ENCODE measurements around the gene BRINP1. TPM values are rescaled to one million over a fixed set of nuclear protein-coding genes. Genes with fewer than 3 reads are reported as not detected.

The BRINP1 gene
- total and polyA plus RNA-seq, 2 experiments from 2014 or later: 13.4 to 33.5 TPM

GRCh38 chr9:119334745-119335144 lies 34.5 kb downstream of the BRINP1 start (continued):
- no peak for TF ChIP-seq ZNF331 (CRISPR knock-in tag; IDR thresholded peaks at IDR 0.05; ENCODE audit: low read depth)
- no peak for TF ChIP-seq ZNF114 (CRISPR knock-in tag; IDR thresholded peaks at IDR 0.05)
- TF ChIP-seq, protein P1, sequence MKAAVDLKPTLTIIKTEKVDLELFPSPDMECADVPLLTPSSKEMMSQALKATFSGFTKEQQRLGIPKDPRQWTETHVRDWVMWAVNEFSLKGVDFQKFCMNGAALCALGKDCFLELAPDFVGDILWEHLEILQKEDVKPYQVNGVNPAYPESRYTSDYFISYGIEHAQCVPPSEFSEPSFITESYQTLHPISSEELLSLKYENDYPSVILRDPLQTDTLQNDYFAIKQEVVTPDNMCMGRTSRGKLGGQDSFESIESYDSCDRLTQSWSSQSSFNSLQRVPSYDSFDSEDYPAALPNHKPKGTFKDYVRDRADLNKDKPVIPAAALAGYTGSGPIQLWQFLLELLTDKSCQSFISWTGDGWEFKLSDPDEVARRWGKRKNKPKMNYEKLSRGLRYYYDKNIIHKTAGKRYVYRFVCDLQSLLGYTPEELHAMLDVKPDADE (IDR thresholded peaks at IDR 0.05): no peak
- TF ChIP-seq CREB1 (CRISPR knock-in tag; IDR thresholded peaks at IDR 0.05; ENCODE audit: low read depth): no peak

DNA sequence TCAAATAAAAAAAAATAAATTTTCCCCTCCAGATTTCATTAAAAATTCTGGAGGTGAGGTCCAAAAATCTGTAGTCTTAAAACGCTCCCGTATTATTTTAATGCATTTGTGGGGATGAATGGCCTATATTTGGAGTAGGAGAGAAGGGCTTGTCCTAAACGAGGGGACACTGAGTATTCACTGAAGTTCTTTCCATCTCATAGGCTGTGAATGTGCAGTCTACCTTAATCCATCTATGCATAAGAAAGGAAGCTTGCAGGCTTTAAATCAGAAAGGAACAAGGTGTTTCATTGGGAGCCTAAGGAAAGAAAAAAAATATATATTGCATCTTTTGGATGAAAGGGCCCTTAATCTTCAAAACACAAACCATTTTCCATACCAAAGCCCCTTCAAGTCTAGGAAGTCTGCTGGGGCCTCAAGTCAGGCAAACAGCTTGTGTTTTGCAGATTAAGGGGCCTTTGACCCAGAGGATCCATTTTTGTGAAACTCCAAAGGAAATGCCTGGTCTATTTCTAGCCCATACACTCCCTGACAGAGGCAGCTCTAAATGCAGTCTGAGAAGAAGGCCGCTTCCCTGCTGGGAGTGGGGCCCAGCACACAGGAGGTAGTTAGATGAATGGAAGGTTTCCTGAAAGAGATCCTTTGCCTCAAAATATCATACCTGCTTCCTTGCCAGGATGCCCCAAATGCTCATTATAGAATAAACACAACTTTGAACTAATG lies 35.6 kb downstream of the BRINP1 start:
- H3K79me2 ChIP-seq (replicated peaks; ENCODE audit: insufficient read depth): peaks cover 48% of the 10 kb centered on the region
- Mint-ChIP-seq H3K36me3 (ENCODE audit: low read depth) (peaks cover 21% of the 10 kb centered on the region), H3K27me3 (ENCODE audit: insufficient read depth, low read depth, poor library complexity) (peaks cover 3% of the 10 kb centered on the region), H3K9me3 (peaks cover 13% of the 10 kb centered on the region), H3K27ac (no peak overlapping the region), H3K4me3 (no peak overlapping the region), H3K4me1 (peaks cover 50% of the 10 kb centered on the region)
- peak overlapping the region; percentile 67; the same call in 1 of the 2 replicates for H3K27ac ChIP-seq (ENCODE audit: low read depth)
- TF ChIP-seq NANOG (IDR thresholded peaks at IDR 0.05; ENCODE audit: borderline replicate concordance): peak; percentile 46; the same call in 1 of the 2 replicates
- no peak for TF ChIP-seq ZNF331 (CRISPR knock-in tag; IDR thresholded peaks at IDR 0.05; ENCODE audit: low read depth)
- TF ChIP-seq, protein P1 (IDR thresholded peaks at IDR 0.05): peak; percentile 25; the same call in 1 of the 2 replicates
- TF ChIP-seq, protein P2, sequence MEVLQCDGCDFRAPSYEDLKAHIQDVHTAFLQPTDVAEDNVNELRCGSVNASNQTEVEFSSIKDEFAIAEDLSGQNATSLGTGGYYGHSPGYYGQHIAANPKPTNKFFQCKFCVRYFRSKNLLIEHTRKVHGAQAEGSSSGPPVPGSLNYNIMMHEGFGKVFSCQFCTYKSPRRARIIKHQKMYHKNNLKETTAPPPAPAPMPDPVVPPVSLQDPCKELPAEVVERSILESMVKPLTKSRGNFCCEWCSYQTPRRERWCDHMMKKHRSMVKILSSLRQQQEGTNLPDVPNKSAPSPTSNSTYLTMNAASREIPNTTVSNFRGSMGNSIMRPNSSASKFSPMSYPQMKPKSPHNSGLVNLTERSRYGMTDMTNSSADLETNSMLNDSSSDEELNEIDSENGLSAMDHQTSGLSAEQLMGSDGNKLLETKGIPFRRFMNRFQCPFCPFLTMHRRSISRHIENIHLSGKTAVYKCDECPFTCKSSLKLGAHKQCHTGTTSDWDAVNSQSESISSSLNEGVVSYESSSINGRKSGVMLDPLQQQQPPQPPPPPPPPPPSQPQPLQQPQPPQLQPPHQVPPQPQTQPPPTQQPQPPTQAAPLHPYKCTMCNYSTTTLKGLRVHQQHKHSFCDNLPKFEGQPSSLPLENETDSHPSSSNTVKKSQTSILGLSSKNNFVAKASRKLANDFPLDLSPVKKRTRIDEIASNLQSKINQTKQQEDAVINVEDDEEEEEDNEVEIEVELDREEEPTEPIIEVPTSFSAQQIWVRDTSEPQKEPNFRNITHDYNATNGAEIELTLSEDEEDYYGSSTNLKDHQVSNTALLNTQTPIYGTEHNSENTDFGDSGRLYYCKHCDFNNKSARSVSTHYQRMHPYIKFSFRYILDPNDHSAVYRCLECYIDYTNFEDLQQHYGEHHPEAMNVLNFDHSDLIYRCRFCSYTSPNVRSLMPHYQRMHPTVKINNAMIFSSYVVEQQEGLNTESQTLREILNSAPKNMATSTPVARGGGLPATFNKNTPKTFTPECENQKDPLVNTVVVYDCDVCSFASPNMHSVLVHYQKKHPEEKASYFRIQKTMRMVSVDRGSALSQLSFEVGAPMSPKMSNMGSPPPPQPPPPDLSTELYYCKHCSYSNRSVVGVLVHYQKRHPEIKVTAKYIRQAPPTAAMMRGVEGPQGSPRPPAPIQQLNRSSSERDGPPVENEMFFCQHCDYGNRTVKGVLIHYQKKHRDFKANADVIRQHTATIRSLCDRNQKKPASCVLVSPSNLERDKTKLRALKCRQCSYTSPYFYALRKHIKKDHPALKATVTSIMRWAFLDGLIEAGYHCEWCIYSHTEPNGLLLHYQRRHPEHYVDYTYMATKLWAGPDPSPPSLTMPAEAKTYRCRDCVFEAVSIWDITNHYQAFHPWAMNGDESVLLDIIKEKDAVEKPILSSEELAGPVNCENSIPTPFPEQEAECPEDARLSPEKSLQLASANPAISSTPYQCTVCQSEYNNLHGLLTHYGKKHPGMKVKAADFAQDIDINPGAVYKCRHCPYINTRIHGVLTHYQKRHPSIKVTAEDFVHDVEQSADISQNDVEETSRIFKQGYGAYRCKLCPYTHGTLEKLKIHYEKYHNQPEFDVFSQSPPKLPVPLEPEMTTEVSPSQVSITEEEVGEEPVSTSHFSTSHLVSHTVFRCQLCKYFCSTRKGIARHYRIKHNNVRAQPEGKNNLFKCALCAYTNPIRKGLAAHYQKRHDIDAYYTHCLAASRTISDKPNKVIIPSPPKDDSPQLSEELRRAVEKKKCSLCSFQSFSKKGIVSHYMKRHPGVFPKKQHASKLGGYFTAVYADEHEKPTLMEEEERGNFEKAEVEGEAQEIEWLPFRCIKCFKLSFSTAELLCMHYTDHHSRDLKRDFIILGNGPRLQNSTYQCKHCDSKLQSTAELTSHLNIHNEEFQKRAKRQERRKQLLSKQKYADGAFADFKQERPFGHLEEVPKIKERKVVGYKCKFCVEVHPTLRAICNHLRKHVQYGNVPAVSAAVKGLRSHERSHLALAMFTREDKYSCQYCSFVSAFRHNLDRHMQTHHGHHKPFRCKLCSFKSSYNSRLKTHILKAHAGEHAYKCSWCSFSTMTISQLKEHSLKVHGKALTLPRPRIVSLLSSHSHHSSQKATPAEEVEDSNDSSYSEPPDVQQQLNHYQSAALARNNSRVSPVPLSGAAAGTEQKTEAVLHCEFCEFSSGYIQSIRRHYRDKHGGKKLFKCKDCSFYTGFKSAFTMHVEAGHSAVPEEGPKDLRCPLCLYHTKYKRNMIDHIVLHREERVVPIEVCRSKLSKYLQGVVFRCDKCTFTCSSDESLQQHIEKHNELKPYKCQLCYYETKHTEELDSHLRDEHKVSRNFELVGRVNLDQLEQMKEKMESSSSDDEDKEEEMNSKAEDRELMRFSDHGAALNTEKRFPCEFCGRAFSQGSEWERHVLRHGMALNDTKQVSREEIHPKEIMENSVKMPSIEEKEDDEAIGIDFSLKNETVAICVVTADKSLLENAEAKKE (CRISPR knock-in tag; IDR thresholded peaks at IDR 0.05): peak; percentile 79
- H4K20me1 ChIP-seq (replicated peaks; ENCODE audit: insufficient read depth): peaks cover 16% of the 10 kb centered on the region
- H2AFZ ChIP-seq: no peak overlapping the region
- H3K4me1 ChIP-seq (ENCODE audit: insufficient read depth): peaks cover 61% of the 10 kb centered on the region
- peak overlapping the region; percentile 72 for H3K4me2 ChIP-seq
- DNase-seq (ENCODE audit: low spot score) (no peak), ATAC-seq (peak; percentile 54)
- H3K9me2 ChIP-seq (ENCODE audit: insufficient read depth): no peaks in the 10 kb centered on the region
- H3K4me3 ChIP-seq: peak overlapping the region; percentile 22
- no peaks in the 10 kb centered on the region for H3K27me3 ChIP-seq (ENCODE audit: insufficient read depth)
- 0 out of 2 replicates have a peak, but pooled peaks cover 8% of the 10 kb centered on the region for H3K36me3 ChIP-seq (ENCODE audit: insufficient read depth)
- 0 out of 2 replicates have a peak, but pooled peaks cover 4% of the 10 kb centered on the region for H3F3A ChIP-seq (replicated peaks; ENCODE audit: low read depth)
